Neural progenitor cell (in vitro differentiated cells): ENCODE results near the gene ARHGAP23. TPM values are rescaled to one million over a fixed set of nuclear protein-coding genes. Genes with fewer than 3 reads are reported as not detected.

Experiments used
- DNase-seq: peaks from one replicate; pipeline ENCODE4 v3.0.0-alpha.2; 2016; ENCODE audit warnings: low spot score
- H2AFZ ChIP-seq: fragments of 200-600 bp; sonication (generic); replicated peaks from 2 replicates; pipeline ENCODE4 v1.6.1; 2016; ENCODE audit warnings: antibody characterized with exemption
- H3F3A ChIP-seq: fragments of 200-600 bp; sonication (generic); 2 replicates; pipeline ENCODE4 v1.6.1; 2016; ENCODE audit warnings: antibody characterized with exemption, low read depth
- H3K27ac ChIP-seq: fragments of 200-600 bp; sonication (generic); 2 replicates; pipeline ENCODE4 v1.5.1; 2016; ENCODE audit warnings: mild to moderate bottlenecking
- H3K27me3 ChIP-seq: fragments of 200-600 bp; sonication (generic); 2 replicates; pipeline ENCODE4 v1.6.1; 2016; ENCODE audit warnings: mild to moderate bottlenecking, moderate library complexity
- H3K36me3 ChIP-seq: fragments of 200-600 bp; sonication (generic); 2 replicates; pipeline ENCODE4 v1.5.1; 2016
- H3K4me1 ChIP-seq: fragments of 200-600 bp; sonication (generic); 2 replicates; pipeline ENCODE4 v1.6.1; 2016; ENCODE audit warnings: mixed run types
- H3K4me2 ChIP-seq: fragments of 200-600 bp; sonication (generic); 2 replicates; pipeline ENCODE4 v1.6.1; 2016
- H3K4me3 ChIP-seq: fragments of 200-600 bp; sonication (generic); 2 replicates; pipeline ENCODE4 v1.5.1; 2016
- H3K79me2 ChIP-seq: fragments of 200-600 bp; sonication (generic); 2 replicates; pipeline ENCODE4 v1.6.1; 2016; ENCODE audit warnings: low read depth
- H3K9ac ChIP-seq: fragments of 200-600 bp; sonication (generic); 2 replicates; pipeline ENCODE4 v1.6.1; 2016
- H3K9me3 ChIP-seq: fragments of 200-600 bp; sonication (generic); 2 replicates; pipeline ENCODE4 v1.5.1; 2016; ENCODE audit warnings: low read depth
- H4K20me1 ChIP-seq: fragments of 200-600 bp; sonication (generic); 2 replicates; pipeline ENCODE4 v1.6.1; 2016; ENCODE audit warnings: low read depth
- H3K27ac Mint-ChIP-seq: 3 replicates; pipeline ENCODE4 v1.8.0; 2021; ENCODE audit warnings: mixed read lengths
- H3K27me3 Mint-ChIP-seq: 2 replicates; pipeline ENCODE4 v1.8.0; 2022; ENCODE audit warnings: low read depth, mild to moderate bottlenecking, inconsistent platforms, moderate library complexity, mixed read lengths; ENCODE audit not compliant: insufficient read depth
- H3K36me3 Mint-ChIP-seq: 3 replicates; pipeline ENCODE4 v1.8.0; 2021; ENCODE audit warnings: mixed read lengths
- H3K4me1 Mint-ChIP-seq: 3 replicates; pipeline ENCODE4 v1.8.0; 2021; ENCODE audit warnings: mixed read lengths
- H3K4me3 Mint-ChIP-seq: 3 replicates; pipeline ENCODE4 v1.8.0; 2021; ENCODE audit warnings: mild to moderate bottlenecking, moderate library complexity, mixed read lengths
- H3K9me3 Mint-ChIP-seq: 3 replicates; pipeline ENCODE4 v1.8.0; 2020; ENCODE audit warnings: mixed read lengths
- EZH2 ChIP-seq: fragments of 200-600 bp; sonication (generic); IDR thresholded peaks from 2 replicates; pipeline ENCODE4 v1.6.1; 2017; ENCODE audit warnings: antibody characterized with exemption, mild to moderate bottlenecking, moderate library complexity
- EZH2phosphoT487 ChIP-seq: fragments of 200-600 bp; sonication (generic); IDR thresholded peaks from 2 replicates; pipeline ENCODE4 v1.6.1; 2017; ENCODE audit warnings: antibody characterized with exemption
- total RNA-seq: library from RNA; depleted of rRNA; stranded (reverse); fragments of >200 nt; gene quantifications from 2 replicates; pipeline ENCODE4 v1.2.3, GENCODE V29; 2015; ENCODE audit warnings: low replicate concordance
- TF ChIP-seq, protein P1 (sequence below): fragments of 200-600 bp; sonication (generic); IDR thresholded peaks from 2 replicates; pipeline ENCODE4 v1.5.1; 2017; ENCODE audit warnings: antibody characterized with exemption, mild to moderate bottlenecking

The ARHGAP23 gene
- total RNA-seq, 1 donor from 2014 or later = 6.1 TPM

DNA sequence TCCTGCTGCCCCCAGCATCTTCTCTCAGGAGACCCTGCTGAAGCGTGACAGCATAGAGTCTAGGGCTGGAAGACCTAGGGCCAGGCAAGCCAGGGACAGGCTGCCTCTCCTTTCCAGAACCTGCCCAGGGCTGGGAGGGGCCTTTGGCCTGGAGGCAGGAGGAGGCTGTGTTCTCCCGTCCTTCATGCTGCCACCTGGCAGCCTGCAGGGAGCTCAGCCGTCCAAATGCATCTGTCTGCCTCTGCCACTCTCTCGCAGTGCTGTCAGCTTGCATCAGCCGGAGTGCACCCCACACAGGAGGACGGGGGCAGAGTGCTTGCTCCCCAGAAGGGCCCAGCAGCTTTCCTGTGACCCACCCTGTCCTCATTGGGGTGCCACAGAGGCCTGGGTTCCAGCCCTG, 31.3 kb downstream of the ARHGAP23 start:
- Mint-ChIP-seq H3K36me3 (peaks cover 7% of the 10 kb centered on the region), H3K4me3 (no peak overlapping the region), H3K27ac (peak overlapping the region; percentile 62), H3K9me3 (peaks cover 3% of the 10 kb centered on the region), H3K27me3 (peaks cover 21% of the 10 kb centered on the region), H3K4me1 (peaks cover 53% of the 10 kb centered on the region)
- Histone ChIP-seq H3K9ac (no peak overlapping the region), H3K9me3 (no peaks in the 10 kb centered on the region), H2AFZ (no peak overlapping the region), H3K27ac (no peak overlapping the region), H3K27me3 (no peaks in the 10 kb centered on the region), H4K20me1 (no peaks in the 10 kb centered on the region), H3F3A (peaks cover 17% of the 10 kb centered on the region), H3K4me3 (no peak overlapping the region), H3K36me3 (no peaks in the 10 kb centered on the region), H3K4me2 (no peak overlapping the region), H3K79me2 (peaks cover 17% of the 10 kb centered on the region), H3K4me1 (peaks cover 34% of the 10 kb centered on the region)
- peak; percentile 28 for DNase-seq
- no peak for TF ChIP-seq EZH2
- TF ChIP-seq, protein P1, sequence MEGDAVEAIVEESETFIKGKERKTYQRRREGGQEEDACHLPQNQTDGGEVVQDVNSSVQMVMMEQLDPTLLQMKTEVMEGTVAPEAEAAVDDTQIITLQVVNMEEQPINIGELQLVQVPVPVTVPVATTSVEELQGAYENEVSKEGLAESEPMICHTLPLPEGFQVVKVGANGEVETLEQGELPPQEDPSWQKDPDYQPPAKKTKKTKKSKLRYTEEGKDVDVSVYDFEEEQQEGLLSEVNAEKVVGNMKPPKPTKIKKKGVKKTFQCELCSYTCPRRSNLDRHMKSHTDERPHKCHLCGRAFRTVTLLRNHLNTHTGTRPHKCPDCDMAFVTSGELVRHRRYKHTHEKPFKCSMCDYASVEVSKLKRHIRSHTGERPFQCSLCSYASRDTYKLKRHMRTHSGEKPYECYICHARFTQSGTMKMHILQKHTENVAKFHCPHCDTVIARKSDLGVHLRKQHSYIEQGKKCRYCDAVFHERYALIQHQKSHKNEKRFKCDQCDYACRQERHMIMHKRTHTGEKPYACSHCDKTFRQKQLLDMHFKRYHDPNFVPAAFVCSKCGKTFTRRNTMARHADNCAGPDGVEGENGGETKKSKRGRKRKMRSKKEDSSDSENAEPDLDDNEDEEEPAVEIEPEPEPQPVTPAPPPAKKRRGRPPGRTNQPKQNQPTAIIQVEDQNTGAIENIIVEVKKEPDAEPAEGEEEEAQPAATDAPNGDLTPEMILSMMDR = no peak
- no peak for TF ChIP-seq EZH2phosphoT487

DNA sequence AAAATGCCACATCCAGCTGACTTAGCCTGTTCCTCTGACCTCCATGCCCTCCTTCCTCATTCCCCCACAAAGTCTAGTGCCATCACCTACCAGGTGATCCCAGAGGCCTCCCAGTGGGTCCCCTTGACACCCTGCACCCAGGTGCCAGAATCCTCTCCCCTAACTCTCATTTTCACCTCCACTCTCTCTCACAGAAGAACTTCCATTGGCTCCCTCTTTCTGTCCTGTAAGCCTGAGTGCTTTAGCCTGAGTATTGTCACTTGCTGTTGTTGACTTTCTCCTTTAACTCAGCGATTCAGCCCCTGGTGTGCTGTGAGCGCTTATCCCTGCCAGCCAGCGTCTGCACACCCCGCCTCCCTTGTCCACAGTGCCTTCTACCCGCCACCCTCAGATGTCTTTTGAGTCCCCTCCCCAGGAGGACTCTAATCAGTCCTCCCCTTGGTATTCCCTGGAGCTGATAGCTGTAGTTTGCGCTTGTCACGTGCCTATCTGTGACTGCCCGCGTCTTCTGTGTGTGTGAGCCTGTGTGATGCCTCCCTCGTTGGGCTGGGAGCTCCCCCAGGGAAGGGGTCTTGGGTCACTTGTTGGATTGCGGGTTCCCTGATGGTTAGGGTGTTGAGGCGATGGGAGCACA, 31.9 kb downstream of the ARHGAP23 start:
- H4K20me1 ChIP-seq = no peaks in the 10 kb centered on the region

DNA sequence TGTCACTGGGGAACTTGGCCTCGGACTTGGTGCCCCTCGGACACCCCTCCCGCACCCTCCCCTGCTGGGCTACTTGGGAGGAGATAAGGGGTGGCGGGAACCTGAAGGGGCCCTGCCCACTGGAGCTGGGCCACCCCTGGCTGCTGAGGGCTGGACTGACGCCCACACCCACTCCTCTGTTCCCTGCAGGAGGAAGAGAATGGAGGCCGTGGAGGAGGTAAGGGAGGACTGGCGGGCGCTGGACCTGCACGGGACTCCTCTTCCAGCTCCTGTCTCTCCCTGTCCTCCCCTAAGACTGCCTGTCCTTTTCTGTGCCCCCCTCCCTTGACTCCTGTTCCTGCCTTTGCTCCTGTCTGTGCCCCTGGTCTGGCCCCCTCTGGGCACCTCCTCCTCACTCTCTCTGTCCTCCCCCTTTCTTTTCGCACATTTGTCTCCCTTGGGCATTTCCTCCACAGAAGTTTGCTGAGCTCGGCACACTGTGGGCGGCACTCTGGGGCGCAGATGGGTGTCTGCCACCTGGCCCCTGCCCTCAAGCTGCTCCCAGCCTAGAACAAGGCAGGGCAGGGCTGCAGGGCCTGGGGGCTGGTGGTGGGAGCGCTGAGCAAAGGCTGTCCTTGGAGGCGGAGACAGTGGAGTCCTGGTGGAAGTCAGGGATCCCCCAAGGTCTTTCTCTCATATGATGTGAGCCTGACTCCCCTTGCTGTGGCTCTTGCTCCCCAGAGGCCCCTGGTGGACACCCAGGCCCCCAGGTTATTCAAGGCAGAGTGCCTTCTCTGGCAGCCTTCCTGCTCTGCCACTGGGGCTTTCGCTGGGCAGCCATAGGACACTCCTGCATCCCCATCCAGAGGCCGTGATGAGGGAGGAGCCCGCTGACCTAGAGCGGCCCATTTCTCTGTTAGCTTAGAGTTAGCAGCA, 32.7 kb downstream of the ARHGAP23 start:
- peaks cover 5% of the 10 kb centered on the region for H3F3A ChIP-seq
- H3K4me1 Mint-ChIP-seq = peaks cover 47% of the 10 kb centered on the region
- peaks cover 3% of the 10 kb centered on the region for H3K9me3 Mint-ChIP-seq
- H2AFZ ChIP-seq = no peak overlapping the region
- H3K27ac Mint-ChIP-seq = peak overlapping the region; percentile 46
- H3K4me3 Mint-ChIP-seq = peak overlapping the region; percentile 13
- H3K4me2 ChIP-seq = no peak overlapping the region
- no peak overlapping the region for H3K9ac ChIP-seq
- no peaks in the 10 kb centered on the region for H3K36me3 ChIP-seq
- TF ChIP-seq, protein P1 = no peak
- no peak for TF ChIP-seq EZH2phosphoT487
- no peak for TF ChIP-seq EZH2
- no peaks in the 10 kb centered on the region for H3K9me3 ChIP-seq
- H3K4me1 ChIP-seq = peaks cover 23% of the 10 kb centered on the region
- H3K4me3 ChIP-seq = no peak overlapping the region
- H3K79me2 ChIP-seq = peaks cover 12% of the 10 kb centered on the region
- no peak overlapping the region for H3K27ac ChIP-seq
- peaks cover 17% of the 10 kb centered on the region for H3K27me3 Mint-ChIP-seq
- no peak for DNase-seq
- peaks cover 7% of the 10 kb centered on the region for H3K36me3 Mint-ChIP-seq
- no peaks in the 10 kb centered on the region for H4K20me1 ChIP-seq
- no peaks in the 10 kb centered on the region for H3K27me3 ChIP-seq

More for the DNA sequence above, 31.9 kb downstream of the ARHGAP23 start:
- no peak overlapping the region for H3K4me2 ChIP-seq
- no peak for DNase-seq
- Mint-ChIP-seq H3K4me1 (peaks cover 49% of the 10 kb centered on the region), H3K4me3 (peak overlapping the region; percentile 4), H3K9me3 (peaks cover 3% of the 10 kb centered on the region), H3K27me3 (peaks cover 18% of the 10 kb centered on the region), H3K27ac (peak overlapping the region; percentile 51), H3K36me3 (peaks cover 7% of the 10 kb centered on the region)
- H3K9ac ChIP-seq = no peak overlapping the region
- H3K27ac ChIP-seq = no peak overlapping the region
- H2AFZ ChIP-seq = no peak overlapping the region
- TF ChIP-seq EZH2 (no peak), EZH2phosphoT487 (no peak)
- TF ChIP-seq, protein P1 = no peak
- H3K9me3 ChIP-seq = no peaks in the 10 kb centered on the region
- H3K79me2 ChIP-seq = peaks cover 17% of the 10 kb centered on the region
- H3K4me1 ChIP-seq = peaks cover 31% of the 10 kb centered on the region
- no peaks in the 10 kb centered on the region for H3K36me3 ChIP-seq
- H3F3A ChIP-seq = peaks cover 12% of the 10 kb centered on the region
- H3K4me3 ChIP-seq = no peak overlapping the region
- H3K27me3 ChIP-seq = no peaks in the 10 kb centered on the region
